ENCODE measurements around the gene OPCML.

Gene OPCML

GRCh38 chr11:133064152-133064877 is 468.0 kb downstream of the OPCML start:
- DNase-seq, result peak; percentile 81

GRCh38 chr11:133058501-133058900 is 473.8 kb downstream of the OPCML start:
- DNase-seq, result no peak

GRCh38 chr11:133053124-133053776 is 479.1 kb downstream of the OPCML start:
- DNase-seq, result no peak

- DNase-seq, result no peak
Measured at GRCh38 chr11:133052537-133052936, 479.8 kb downstream of the OPCML start.

- DNase-seq, result no peak
Measured at GRCh38 chr11:133049244-133050019, 482.9 kb downstream of the OPCML start.

GRCh38 chr11:133048270-133048669 is 484.0 kb downstream of the OPCML start:
- no peak for DNase-seq

- DNase-seq, result no peak
Measured at GRCh38 chr11:133047771-133048115, 484.6 kb downstream of the OPCML start.

- DNase-seq, result no peak
Measured at GRCh38 chr11:133047036-133047770, 485.1 kb downstream of the OPCML start.

GRCh38 chr11:133046252-133046651 is 486.0 kb downstream of the OPCML start:
- no peak for DNase-seq

- DNase-seq, result no peak
Measured at GRCh38 chr11:133041928-133042882, 490.1 kb downstream of the OPCML start.

GRCh38 chr11:133041181-133041580 is 491.1 kb downstream of the OPCML start:
- no peak for DNase-seq

GRCh38 chr11:133040289-133040900 is 491.9 kb downstream of the OPCML start:
- no peak for DNase-seq

- DNase-seq, result no peak
Measured at GRCh38 chr11:133038850-133039249, 493.5 kb downstream of the OPCML start.

GRCh38 chr11:133034929-133035328 is 497.4 kb downstream of the OPCML start:
- DNase-seq, result no peak

GRCh38 chr11:133029107-133029506 is 503.2 kb downstream of the OPCML start:
- no peak for DNase-seq

GRCh38 chr11:133026952-133027351 is 505.3 kb downstream of the OPCML start:
- no peak for DNase-seq

GRCh38 chr11:133024301-133024700 is 508.0 kb downstream of the OPCML start:
- no peak for DNase-seq

GRCh38 chr11:133023232-133023631 is 509.1 kb downstream of the OPCML start:
- DNase-seq, result no peak

- DNase-seq, result no peak
Measured at GRCh38 chr11:133021553-133021952, 510.7 kb downstream of the OPCML start.

- peak; percentile 4 for DNase-seq
Measured at GRCh38 chr11:133020372-133020714, 512.0 kb downstream of the OPCML start.

GRCh38 chr11:133019545-133020371 is 512.5 kb downstream of the OPCML start:
- DNase-seq, result no peak

Measured in NCI-H82 (cell line).